ENCODE results near the gene EXD3. TPM values are rescaled to one million over a fixed set of nuclear protein-coding genes. Genes with fewer than 3 reads are reported as not detected.
"Not testable (repeated sequence)": the region's sequence is repeated elsewhere in the genome, so short reads cannot be mapped to it uniquely, and the experiment has no call there.

EXD3 gene
- total and polyA plus RNA-seq, 2 of the 4 experiments (the other 2 are of a cell fraction) = 1.1 to 7.4 TPM

- H3K23ac ChIP-seq (ENCODE audit: low read depth, low read length); BruUV-seq (replicated peaks); CTCF ChIA-PET; H3K4me1 ChIP-seq (ENCODE audit: control insufficient read depth, insufficient read depth, low read length); H3K14ac ChIP-seq (replicated peaks; ENCODE audit: low read depth, low read length); H2AFZ ChIP-seq (replicated peaks; ENCODE audit: low read length, poor library complexity); H4K5ac ChIP-seq (ENCODE audit: low read depth, low read length); dilution Hi-C loops (cut with HindIII; ENCODE audit: low sequenced_read_pairs, unreplicated experiment); H3K9ac ChIP-seq (ENCODE audit: low read depth, low read length); H3K9me1 ChIP-seq (ENCODE audit: insufficient read depth, low read length); in situ Hi-C loops (cut with MboI; ENCODE audit: low sequenced_read_pairs); H2BK15ac ChIP-seq (ENCODE audit: low read depth, low read length); H3K36me3 ChIP-seq (ENCODE audit: control insufficient read depth, insufficient read depth, low read length); H4K91ac ChIP-seq (ENCODE audit: insufficient read depth, low read depth, low read length); H2BK120ac ChIP-seq (ENCODE audit: low read depth, low read length); H3K56ac ChIP-seq (ENCODE audit: extremely low read depth, insufficient read depth, low read length); H2BK20ac ChIP-seq (ENCODE audit: low read depth, low read length); H3K79me1 ChIP-seq (ENCODE audit: low read depth in 1 of 2, low read length in 2 of 2); H2AK5ac ChIP-seq (ENCODE audit: low read depth, low read length); H2AK9ac ChIP-seq (replicated peaks; ENCODE audit: low read depth, low read length, poor library complexity); intact Hi-C loops (cut with micrococcal nuclease); H3K27ac ChIP-seq (ENCODE audit: insufficient read depth, low read length); H4K20me1 ChIP-seq (ENCODE audit: insufficient read depth, low read length); DNase-seq; H3K4me3 ChIP-seq (ENCODE audit: insufficient read depth, low read depth, low read length); POLR2A ChIA-PET (ENCODE audit: unreplicated experiment); H2BK5ac ChIP-seq (ENCODE audit: low read depth, low read length, poor library complexity, severe bottlenecking); H3K4me2 ChIP-seq (ENCODE audit: low read depth, low read length); H4K8ac ChIP-seq (ENCODE audit: low read depth in 2 of 2, low read length in 2 of 2); H3K18ac ChIP-seq (ENCODE audit: low read depth, low read length); ATAC-seq (ENCODE audit: low read depth); H3K4ac ChIP-seq (ENCODE audit: low read depth, low read length); H3K9me3 ChIP-seq (ENCODE audit: control insufficient read depth, insufficient read depth, low read length): not testable (repeated sequence)
- H3K27me3 ChIP-seq (ENCODE audit: control insufficient read depth, insufficient read depth, low read length) = peaks cover 13% of the 10 kb centered on the region
- WGBS, 2 experiments (ENCODE audit: extremely low coverage in 2 of 2, insufficient read length in 1 of 2) = 88% methylated on average over 19 of the region's 35 CpGs; no CpG with 5 or more reads in 1 of the 2 experiments
Observed at GRCh38 chr9:137466389-137467085, 43.6 kb upstream of the EXD3 start.

Data from IMR-90 (cell line).